ENCODE data around the gene KCNB1. TPM values are rescaled to one million over a fixed set of nuclear protein-coding genes. Genes with fewer than 3 reads are reported as not detected.
"Not testable (repeated sequence)": the region's sequence is repeated elsewhere in the genome, so short reads cannot be mapped to it uniquely, and the experiment has no call there.

The KCNB1 gene
- total RNA-seq, 1 donor from 2014 or later: 0.39 TPM

GRCh38 chr20:49412953-49413352 lies 69.5 kb downstream of the KCNB1 start:
- intact Hi-C loops (cut with micrococcal nuclease): no loop called here

GRCh38 chr20:49412254-49412653 lies 70.2 kb downstream of the KCNB1 start:
- intact Hi-C loops (cut with micrococcal nuclease): no loop called here

- intact Hi-C loops (cut with micrococcal nuclease): no loop called here
Measured at GRCh38 chr20:49411221-49411925, 71.1 kb downstream of the KCNB1 start.

GRCh38 chr20:49409975-49410621 lies 72.4 kb downstream of the KCNB1 start:
- intact Hi-C loops (cut with micrococcal nuclease): not testable (repeated sequence)

GRCh38 chr20:49409302-49409974 lies 73.0 kb downstream of the KCNB1 start:
- intact Hi-C loops (cut with micrococcal nuclease): no loop called here

- intact Hi-C loops (cut with micrococcal nuclease): no loop called here
Measured at GRCh38 chr20:49408509-49409104, 73.9 kb downstream of the KCNB1 start.

GRCh38 chr20:49406666-49407065 lies 75.8 kb downstream of the KCNB1 start:
- intact Hi-C loops (cut with micrococcal nuclease): no loop called here

- intact Hi-C loops (cut with micrococcal nuclease): no loop called here
Measured at GRCh38 chr20:49405696-49406095, 76.8 kb downstream of the KCNB1 start.

- intact Hi-C loops (cut with micrococcal nuclease): no loop called here
Measured at GRCh38 chr20:49405062-49405683, 77.3 kb downstream of the KCNB1 start.

GRCh38 chr20:49404461-49404860 lies 78.0 kb downstream of the KCNB1 start:
- intact Hi-C loops (cut with micrococcal nuclease): no loop called here

GRCh38 chr20:49403911-49404310 lies 78.6 kb downstream of the KCNB1 start:
- intact Hi-C loops (cut with micrococcal nuclease): no loop called here

GRCh38 chr20:49403012-49403411 lies 79.5 kb downstream of the KCNB1 start:
- intact Hi-C loops (cut with micrococcal nuclease): no loop called here

GRCh38 chr20:49400904-49401303 lies 81.6 kb downstream of the KCNB1 start:
- intact Hi-C loops (cut with micrococcal nuclease): no loop called here

- intact Hi-C loops (cut with micrococcal nuclease): no loop called here
Measured at GRCh38 chr20:49400410-49400809, 82.1 kb downstream of the KCNB1 start.

- intact Hi-C loops (cut with micrococcal nuclease): no loop called here
Measured at GRCh38 chr20:49399329-49399728, 83.1 kb downstream of the KCNB1 start.

GRCh38 chr20:49398401-49399144 lies 83.9 kb downstream of the KCNB1 start:
- intact Hi-C loops (cut with micrococcal nuclease): no loop called here

- intact Hi-C loops (cut with micrococcal nuclease): no loop called here
Measured at GRCh38 chr20:49397525-49397924, 84.9 kb downstream of the KCNB1 start.

GRCh38 chr20:49396230-49396629 lies 86.2 kb downstream of the KCNB1 start:
- intact Hi-C loops (cut with micrococcal nuclease): no loop called here

GRCh38 chr20:49395659-49396058 lies 86.8 kb downstream of the KCNB1 start:
- intact Hi-C loops (cut with micrococcal nuclease): no loop called here

- intact Hi-C loops (cut with micrococcal nuclease): no loop called here
Measured at GRCh38 chr20:49395183-49395582, 87.3 kb downstream of the KCNB1 start.

- intact Hi-C loops (cut with micrococcal nuclease): no loop called here
Measured at GRCh38 chr20:49394757-49395156, 87.7 kb downstream of the KCNB1 start.
